Tibial nerve (tissue), 4 donors: ENCODE measurements around the gene GOLGA6L2. TPM values are rescaled to one million over a fixed set of nuclear protein-coding genes. Genes with fewer than 3 reads are reported as not detected.
"Not testable (repeated sequence)": the region's sequence is repeated elsewhere in the genome, so short reads cannot be mapped to it uniquely, and the experiment has no call there.

Experiments used
- DNase-seq, 2 donors: peaks; one replicate each; pipeline ENCODE4 v3.0.0-alpha.2; 2019; ENCODE audit warnings: low spot score in 2 of 2
- H3K27ac ChIP-seq, 4 donors: fragments of 200-600 bp; sonication (generic) in 3 of 4; one replicate each; pipeline ENCODE4 v1.5.1; 2017 to 2019; ENCODE audit warnings: mild to moderate bottlenecking in 1 of 4
- H3K27me3 ChIP-seq, 2 donors: fragments of 200-600 bp; sonication (generic) in 1 of 2; one replicate each; pipeline versions ENCODE4 v1.5.1 to v1.6.0; 2017 to 2019
- H3K36me3 ChIP-seq, 3 donors: fragments of 200-600 bp; sonication (generic); one replicate each; pipeline ENCODE4 v1.5.1; 2018 to 2019
- H3K4me1 ChIP-seq, 4 donors: fragments of 200-600 bp; sonication (generic) in 3 of 4; one replicate each; pipeline ENCODE4 v1.5.1; 2017 to 2019
- H3K4me3 ChIP-seq, 4 donors: fragments of 200-600 bp; sonication (generic) in 3 of 4; one replicate each; pipeline ENCODE4 v1.5.1; 2017 to 2019; ENCODE audit warnings: mild to moderate bottlenecking in 1 of 4, moderate library complexity in 1 of 4
- H3K9me3 ChIP-seq, 4 donors: fragments of 200-600 bp; sonication (generic) in 3 of 4; one replicate each; pipeline ENCODE4 v1.5.1; 2017 to 2019
- CTCF ChIP-seq, 5 experiments: fragments of 200-600 bp in 3 of 5; fragments of 450-650 bp in 2 of 5; sonication (generic) in 3 of 5; IDR thresholded peaks; one replicate each; pipeline ENCODE4 v1.5.1; 2016 to 2019; ENCODE audit warnings: antibody characterized with exemption in 5 of 5, mild to moderate bottlenecking in 3 of 5, moderate library complexity in 2 of 5
- EP300 ChIP-seq, 2 donors: sonication (generic); formaldehyde crosslinking; IDR thresholded peaks; one replicate each; pipeline ENCODE4 v1.6.1; 2017; ENCODE audit warnings: antibody characterized with exemption in 2 of 2, mild to moderate bottlenecking in 1 of 2
- POLR2A ChIP-seq, 2 donors: fragments of 450-650 bp; IDR thresholded peaks; one replicate each; pipeline ENCODE4 v1.6.1; 2017; ENCODE audit warnings: antibody characterized with exemption in 2 of 2, mild to moderate bottlenecking in 2 of 2, moderate library complexity in 2 of 2
- WGBS, 2 donors: methylation state at CpG; one replicate each; pipeline ENCODE4 v1.1.5; 2018; 5-methylcytosine and 5-hydroxymethylcytosine counted together
- total RNA-seq, 4 donors: library from RNA; depleted of rRNA; stranded (reverse); fragments of >200 nt; gene quantifications; one replicate each; pipeline ENCODE4 v1.1.0, GENCODE V29; 2016

Gene GOLGA6L2
- total RNA-seq, 4 donors from 2014 or later: not detected

- Histone ChIP-seq H3K4me3 (no peak overlapping the region), H3K27me3 (no peaks in the 10 kb centered on the region), H3K27ac (no peak overlapping the region), H3K4me1 (no peaks in the 10 kb centered on the region), H3K36me3 (no peaks in the 10 kb centered on the region), H3K9me3 (peaks cover 0 to 8% (median 0%) of the 10 kb centered on the region in 4 donors)
- 67 to 88% methylated on average over 5 of the region's 5 CpGs for WGBS, 2 donors
- DNase-seq: no peak
- TF ChIP-seq EP300 (IDR thresholded peaks at IDR 0.05) (no peak), POLR2A (IDR thresholded peaks at IDR 0.05) (no peak), CTCF (IDR thresholded peaks at IDR 0.05) (no peak)
These were observed 44.5 kb downstream of the GOLGA6L2 start for GRCh38 chr15:23402544-23402943.

GRCh38 chr15:23402140-23402539, 44.9 kb downstream of the GOLGA6L2 start:
- Histone ChIP-seq H3K4me1 (no peaks in the 10 kb centered on the region), H3K27me3 (no peaks in the 10 kb centered on the region), H3K27ac (no peak overlapping the region), H3K9me3 (peaks cover 0 to 6% (median 0%) of the 10 kb centered on the region in 4 donors), H3K4me3 (no peak overlapping the region), H3K36me3 (no peaks in the 10 kb centered on the region)
- TF ChIP-seq POLR2A (IDR thresholded peaks at IDR 0.05): no peak
- TF ChIP-seq EP300 (IDR thresholded peaks at IDR 0.05): no peak
- no peak for TF ChIP-seq CTCF (IDR thresholded peaks at IDR 0.05)
- DNase-seq: no peak
- 68 to 76% methylated on average over 2 of the region's 2 CpGs for WGBS, 2 donors

DNA sequence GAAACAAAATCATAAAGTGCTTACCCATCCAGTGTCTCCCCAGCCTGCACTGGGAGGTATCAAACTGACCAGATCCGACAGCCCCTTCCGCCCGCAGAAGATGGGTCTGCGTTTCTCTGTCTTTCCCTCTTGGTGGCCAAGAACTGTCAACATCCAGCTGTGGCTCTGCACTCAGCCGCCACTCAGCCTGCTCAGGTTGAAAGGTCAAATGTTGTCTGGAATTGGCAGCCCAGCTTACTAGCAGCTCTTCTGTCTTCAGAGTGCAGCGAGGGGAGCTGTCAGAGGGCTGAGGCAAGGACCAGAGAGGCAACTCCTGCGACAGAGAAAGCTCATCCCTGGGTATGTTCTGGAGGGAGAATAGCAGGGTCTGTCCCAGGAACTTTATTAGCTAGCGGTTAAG, 45.4 kb downstream of the GOLGA6L2 start:
- no peaks in the 10 kb centered on the region for H3K27me3 ChIP-seq
- peaks cover 0 to 6% (median 0%) of the 10 kb centered on the region in 4 donors for H3K9me3 ChIP-seq
- H3K4me3 ChIP-seq: no peak overlapping the region
- no peaks in the 10 kb centered on the region for H3K4me1 ChIP-seq
- no peaks in the 10 kb centered on the region for H3K36me3 ChIP-seq
- H3K27ac ChIP-seq: no peak overlapping the region
- 74 to 76% methylated on average over 8 of the region's 8 CpGs for WGBS, 2 donors
- TF ChIP-seq EP300 (IDR thresholded peaks at IDR 0.05) (no peak), CTCF (IDR thresholded peaks at IDR 0.05) (no peak)
- DNase-seq: no peak

GRCh38 chr15:23399207-23399606, 47.8 kb downstream of the GOLGA6L2 start:
- not testable (repeated sequence) for DNase-seq, H3K9me3 ChIP-seq, H3K4me3 ChIP-seq, H3K36me3 ChIP-seq, H3K27ac ChIP-seq, H3K27me3 ChIP-seq, H3K4me1 ChIP-seq
- 55 to 78% methylated on average over 5 of the region's 5 CpGs for WGBS, 2 donors

GRCh38 chr15:23398357-23398756, 48.7 kb downstream of the GOLGA6L2 start:
- not testable (repeated sequence) for H3K36me3 ChIP-seq, H3K4me1 ChIP-seq, H3K9me3 ChIP-seq, H3K27ac ChIP-seq, H3K27me3 ChIP-seq, DNase-seq, H3K4me3 ChIP-seq
- 91 to 98% methylated on average over 4 of the region's 4 CpGs for WGBS, 2 donors

DNA sequence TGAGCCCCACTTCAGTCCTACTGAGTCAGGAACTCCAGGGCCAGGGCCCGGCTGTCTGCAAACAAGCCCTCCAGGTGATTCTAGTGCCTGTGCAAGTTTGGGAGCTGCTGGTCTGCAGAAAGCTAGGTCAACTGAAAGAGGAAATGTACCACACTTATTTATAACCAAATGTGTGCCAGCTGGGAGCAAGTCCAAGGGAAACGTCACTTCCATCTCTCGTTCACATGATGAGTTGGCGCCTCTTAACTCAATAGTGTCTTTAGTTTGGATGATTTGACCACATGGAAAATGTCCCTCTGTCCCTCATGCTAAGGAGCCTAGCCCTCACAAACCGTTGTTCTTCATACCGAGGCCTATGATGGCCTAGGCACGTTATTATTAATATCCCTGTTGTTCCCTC, 49.3 kb downstream of the GOLGA6L2 start:
- DNase-seq: no peak
- TF ChIP-seq EP300 (IDR thresholded peaks at IDR 0.05) (no peak), CTCF (IDR thresholded peaks at IDR 0.05) (no peak), POLR2A (IDR thresholded peaks at IDR 0.05) (no peak)
- H3K27ac ChIP-seq: no peak overlapping the region
- no peaks in the 10 kb centered on the region for H3K9me3 ChIP-seq
- H3K4me3 ChIP-seq: no peak overlapping the region
- no peaks in the 10 kb centered on the region for H3K36me3 ChIP-seq
- H3K27me3 ChIP-seq: no peaks in the 10 kb centered on the region
- no peaks in the 10 kb centered on the region for H3K4me1 ChIP-seq
- WGBS, 2 donors: 70% methylated on average over 7 of the region's 7 CpGs
